Stromal cell of bone marrow (primary cell): ENCODE results near the gene FHIT.
"Not testable (repeated sequence)": the region's sequence is repeated elsewhere in the genome, so short reads cannot be mapped to it uniquely, and the experiment has no call there.

Experiments used
- DNase-seq: peaks from one replicate; pipeline ENCODE4 v3.0.0-alpha.2; 2012; ENCODE audit warnings: low read depth

The FHIT gene

GRCh38 chr3:59994732-59995304, 1256.4 kb downstream of the FHIT start:
- no peak for DNase-seq

GRCh38 chr3:59992578-59992977, 1258.7 kb downstream of the FHIT start:
- no peak for DNase-seq

GRCh38 chr3:59990915-59991314, 1260.3 kb downstream of the FHIT start:
- DNase-seq = no peak

GRCh38 chr3:59982510-59982909, 1268.7 kb downstream of the FHIT start:
- no peak for DNase-seq

GRCh38 chr3:59981377-59981776, 1269.9 kb downstream of the FHIT start:
- DNase-seq = no peak

- DNase-seq = no peak
These were observed 1270.7 kb downstream of the FHIT start for GRCh38 chr3:59980576-59980975.

- no peak for DNase-seq
These were observed 1271.7 kb downstream of the FHIT start for GRCh38 chr3:59979542-59979941.

GRCh38 chr3:59978979-59979378, 1272.3 kb downstream of the FHIT start:
- DNase-seq = no peak

- no peak for DNase-seq
These were observed 1280.5 kb downstream of the FHIT start for GRCh38 chr3:59970796-59971195.

- no peak for DNase-seq
These were observed 1280.9 kb downstream of the FHIT start for GRCh38 chr3:59970376-59970775.

- DNase-seq = no peak
These were observed 1282.7 kb downstream of the FHIT start for GRCh38 chr3:59968513-59969045.

- DNase-seq = no peak
These were observed 1287.6 kb downstream of the FHIT start for GRCh38 chr3:59963676-59964075.

- no peak for DNase-seq
These were observed 1294.1 kb downstream of the FHIT start for GRCh38 chr3:59957150-59957549.

- DNase-seq = no peak
These were observed 1298.1 kb downstream of the FHIT start for GRCh38 chr3:59953104-59953503.

GRCh38 chr3:59949311-59949710, 1301.9 kb downstream of the FHIT start:
- no peak for DNase-seq

GRCh38 chr3:59946401-59946800, 1304.9 kb downstream of the FHIT start:
- DNase-seq = no peak

- DNase-seq = no peak
These were observed 1310.5 kb downstream of the FHIT start for GRCh38 chr3:59940718-59941117.

- no peak for DNase-seq
These were observed 1311.3 kb downstream of the FHIT start for GRCh38 chr3:59939826-59940426.

GRCh38 chr3:59938828-59939227, 1312.4 kb downstream of the FHIT start:
- no peak for DNase-seq

- DNase-seq = no peak
These were observed 1314.1 kb downstream of the FHIT start for GRCh38 chr3:59937201-59937600.

- no peak for DNase-seq
These were observed 1314.8 kb downstream of the FHIT start for GRCh38 chr3:59936472-59936871.

- no peak for DNase-seq
These were observed 1316.2 kb downstream of the FHIT start for GRCh38 chr3:59935025-59935424.

- DNase-seq = not testable (repeated sequence)
These were observed 1316.7 kb downstream of the FHIT start for GRCh38 chr3:59934560-59934959.

GRCh38 chr3:59930170-59930569, 1321.1 kb downstream of the FHIT start:
- no peak for DNase-seq
